ENCODE results near the gene AMN1.

Gene AMN1

GRCh38 chr12:31645924-31646323 lies 82.9 kb downstream of the AMN1 start:
- TF ChIP-seq ZNF70 (CRISPR knock-in tag; IDR thresholded peaks at IDR 0.05) (no peak), SNAI2 (CRISPR knock-in tag; IDR thresholded peaks at IDR 0.05) (no peak), POU6F1 (CRISPR knock-in tag; IDR thresholded peaks at IDR 0.05; ENCODE audit: borderline replicate concordance, low read depth) (no peak), GLIS3 (CRISPR knock-in tag; IDR thresholded peaks at IDR 0.05) (no peak)
- ATAC-seq, result no peak

- TF ChIP-seq ARNTL (CRISPR knock-in tag; IDR thresholded peaks at IDR 0.05; ENCODE audit: borderline replicate concordance, low read depth) (no peak), OSR1 (CRISPR knock-in tag; IDR thresholded peaks at IDR 0.05) (no peak), PATZ1 (CRISPR knock-in tag; IDR thresholded peaks at IDR 0.05; ENCODE audit: borderline replicate concordance) (no peak), ZFP3 (CRISPR knock-in tag; IDR thresholded peaks at IDR 0.05) (no peak)
- ATAC-seq, result no peak
Observed at GRCh38 chr12:31644536-31644935, 84.3 kb downstream of the AMN1 start.

GRCh38 chr12:31641509-31642090 lies 87.2 kb downstream of the AMN1 start:
- TF ChIP-seq TCF4 (CRISPR knock-in tag; IDR thresholded peaks at IDR 0.05; ENCODE audit: borderline replicate concordance) (no peak), SNAI2 (CRISPR knock-in tag; IDR thresholded peaks at IDR 0.05) (no peak), RARB (CRISPR knock-in tag; IDR thresholded peaks at IDR 0.05) (no peak), BACH2 (CRISPR knock-in tag; IDR thresholded peaks at IDR 0.05; ENCODE audit: borderline replicate concordance) (no peak), GLIS3 (CRISPR knock-in tag; IDR thresholded peaks at IDR 0.05) (no peak), TOX (CRISPR knock-in tag; IDR thresholded peaks at IDR 0.05; ENCODE audit: borderline replicate concordance) (no peak), CSDC2 (CRISPR knock-in tag; IDR thresholded peaks at IDR 0.05) (no peak), ZC3H10 (CRISPR knock-in tag; IDR thresholded peaks at IDR 0.05) (no peak), TSHZ2 (CRISPR knock-in tag; IDR thresholded peaks at IDR 0.05) (no peak), ZFP30 (CRISPR knock-in tag; IDR thresholded peaks at IDR 0.05) (no peak), PPARA (CRISPR knock-in tag; IDR thresholded peaks at IDR 0.05; ENCODE audit: borderline replicate concordance) (no peak), ZNF565 (CRISPR knock-in tag; conservative IDR thresholded peaks at IDR 0.05; ENCODE audit: low read depth) (no peak), ISL1 (CRISPR knock-in tag; IDR thresholded peaks at IDR 0.05) (no peak), PATZ1 (CRISPR knock-in tag; IDR thresholded peaks at IDR 0.05; ENCODE audit: borderline replicate concordance) (no peak), ARNTL (CRISPR knock-in tag; IDR thresholded peaks at IDR 0.05; ENCODE audit: borderline replicate concordance, low read depth) (no peak)
- no peak for ATAC-seq

GRCh38 chr12:31634620-31635019 lies 94.2 kb downstream of the AMN1 start:
- ATAC-seq, result no peak
- TF ChIP-seq PATZ1 (CRISPR knock-in tag; IDR thresholded peaks at IDR 0.05; ENCODE audit: borderline replicate concordance) (no peak), ZNF565 (CRISPR knock-in tag; conservative IDR thresholded peaks at IDR 0.05; ENCODE audit: low read depth) (no peak), ARNTL (CRISPR knock-in tag; IDR thresholded peaks at IDR 0.05; ENCODE audit: borderline replicate concordance, low read depth) (no peak), CSDC2 (CRISPR knock-in tag; IDR thresholded peaks at IDR 0.05) (no peak), ZFP3 (CRISPR knock-in tag; IDR thresholded peaks at IDR 0.05) (no peak), RARB (CRISPR knock-in tag; IDR thresholded peaks at IDR 0.05) (no peak), BACH2 (CRISPR knock-in tag; IDR thresholded peaks at IDR 0.05; ENCODE audit: borderline replicate concordance) (no peak), TCF4 (CRISPR knock-in tag; IDR thresholded peaks at IDR 0.05; ENCODE audit: borderline replicate concordance) (no peak), ZFP30 (CRISPR knock-in tag; IDR thresholded peaks at IDR 0.05) (no peak), CSRNP3 (CRISPR knock-in tag; IDR thresholded peaks at IDR 0.05) (no peak), ZNF70 (CRISPR knock-in tag; IDR thresholded peaks at IDR 0.05) (no peak), SNAI2 (CRISPR knock-in tag; IDR thresholded peaks at IDR 0.05) (no peak), ESRRG (CRISPR knock-in tag; IDR thresholded peaks at IDR 0.05) (no peak)
